A549 treated with RU486 at 1 μM for 4 hours (cell line): ENCODE data around the gene ECT2L. TPM values are rescaled to one million over a fixed set of nuclear protein-coding genes. Genes with fewer than 3 reads are reported as not detected.

ENCODE experiments used
- total RNA-seq: library from RNA; stranded (reverse); fragments of 200-300 nt; extraction: Qiagen RNA extraction; gene quantifications from 5 replicates; pipeline ENCODE4 v1.2.3, GENCODE V29; 2022; ENCODE audit warnings: low read depth

Gene ECT2L
- not detected in 5 replicates for total RNA-seq

GRCh38 chr6:138795809-138796603, at the start of gene ECT2L:
Gene ECT2L (plus strand): TSS chr6:138796087. CDS start chr6:138813275, 17,188 bp downstream.

GRCh38 chr6:138773177-138774091, 22.5 kb upstream of the ECT2L start, which contains the start of gene CCDC28A:
Gene CCDC28A (plus strand): TSS chr6:138773769. CDS start chr6:138776121, 2,352 bp downstream.

Other genes with a start within 250 kb of the ECT2L start
- gene CCDC28A, start 22.3 kb upstream of the ECT2L start, total RNA-seq, result 9.3 to 13.4 TPM (median 12.3 TPM) in 5 replicates
- gene REPS1, start 192.2 kb downstream of the ECT2L start, total RNA-seq, result 17.8 to 23.2 TPM (median 21.3 TPM) in 5 replicates
- 44.7 to 66.2 TPM (median 49.0 TPM) in 5 replicates for gene ABRACL, start 232.7 kb downstream of the ECT2L start, total RNA-seq